ENCODE data around the gene FAXDC2. TPM values are rescaled to one million over a fixed set of nuclear protein-coding genes. Genes with fewer than 3 reads are reported as not detected.
A peak's percentile ranks its signal among the peaks of the same experiment; 100 is the strongest.

Gene FAXDC2
- total RNA-seq, 1 experiment from 2014 or later = 0.95 TPM

DNA sequence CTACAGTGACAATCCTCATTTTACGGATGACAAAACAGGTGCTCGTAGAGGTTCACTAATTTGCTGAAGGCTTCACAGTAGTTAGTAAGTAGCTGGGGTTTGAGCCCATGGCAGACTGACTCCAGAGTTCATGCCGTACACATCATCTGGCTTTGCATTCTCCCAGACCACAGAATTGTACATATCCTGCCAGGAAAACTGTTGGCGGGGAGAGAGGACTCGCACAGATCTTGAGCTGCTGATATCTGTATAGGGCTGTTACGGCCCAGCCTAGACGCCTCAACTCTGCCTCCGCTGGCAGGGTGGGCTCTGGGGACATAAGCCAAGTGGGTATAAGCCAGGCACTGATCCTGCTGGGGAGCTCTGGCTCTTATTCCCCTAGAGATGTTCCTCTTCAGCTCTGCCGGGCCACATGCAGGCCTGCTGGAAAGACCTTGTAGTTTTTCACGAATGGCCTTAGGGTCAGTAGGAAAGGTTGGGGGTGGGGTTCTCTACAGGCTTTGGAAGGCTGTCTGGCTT is 79.0 kb downstream of the FAXDC2 start:
- no peaks in the 10 kb centered on the region for H3K9me3 ChIP-seq
- intact Hi-C loops (cut with micrococcal nuclease; ENCODE audit: unreplicated experiment) = no loop called here
- no peak overlapping the region for H3K27ac Mint-ChIP-seq (ENCODE audit: unreplicated experiment)
- no peaks in the 10 kb centered on the region for H3K27me3 ChIP-seq (replicated peaks; ENCODE audit: control insufficient read depth, insufficient read depth, low read length)
- H3K4me3 ChIP-seq (ENCODE audit: low read depth, low read length) = no peak overlapping the region
- H3K4me1 Mint-ChIP-seq (ENCODE audit: low read depth, unreplicated experiment) = peaks cover 30% of the 10 kb centered on the region
- no peaks in the 10 kb centered on the region for H3K27me3 Mint-ChIP-seq (ENCODE audit: insufficient read depth, unreplicated experiment)
- BruUV-seq (replicated peaks) = no TSS peak
- H3K4me1 ChIP-seq = peaks cover 17% of the 10 kb centered on the region
- H3K4me3 Mint-ChIP-seq (ENCODE audit: unreplicated experiment) = no peak overlapping the region
- H3K36me3 ChIP-seq (ENCODE audit: control insufficient read depth, insufficient read depth, low read length) = no peaks in the 10 kb centered on the region
- no peaks in the 10 kb centered on the region for H3K9me3 Mint-ChIP-seq (ENCODE audit: unreplicated experiment)
- POLR2A ChIA-PET = interaction anchor here (0.6 kb wide), 1 partner anchor 86 kb away, joined by 3 read pairs; no protein-coding TSS in a partner anchor
- CTCF ChIA-PET = interaction anchor here (0.6 kb wide), 1 partner anchor 38 kb away, joined by 3 read pairs; no protein-coding TSS in a partner anchor
- TF ChIP-seq, protein P1, sequence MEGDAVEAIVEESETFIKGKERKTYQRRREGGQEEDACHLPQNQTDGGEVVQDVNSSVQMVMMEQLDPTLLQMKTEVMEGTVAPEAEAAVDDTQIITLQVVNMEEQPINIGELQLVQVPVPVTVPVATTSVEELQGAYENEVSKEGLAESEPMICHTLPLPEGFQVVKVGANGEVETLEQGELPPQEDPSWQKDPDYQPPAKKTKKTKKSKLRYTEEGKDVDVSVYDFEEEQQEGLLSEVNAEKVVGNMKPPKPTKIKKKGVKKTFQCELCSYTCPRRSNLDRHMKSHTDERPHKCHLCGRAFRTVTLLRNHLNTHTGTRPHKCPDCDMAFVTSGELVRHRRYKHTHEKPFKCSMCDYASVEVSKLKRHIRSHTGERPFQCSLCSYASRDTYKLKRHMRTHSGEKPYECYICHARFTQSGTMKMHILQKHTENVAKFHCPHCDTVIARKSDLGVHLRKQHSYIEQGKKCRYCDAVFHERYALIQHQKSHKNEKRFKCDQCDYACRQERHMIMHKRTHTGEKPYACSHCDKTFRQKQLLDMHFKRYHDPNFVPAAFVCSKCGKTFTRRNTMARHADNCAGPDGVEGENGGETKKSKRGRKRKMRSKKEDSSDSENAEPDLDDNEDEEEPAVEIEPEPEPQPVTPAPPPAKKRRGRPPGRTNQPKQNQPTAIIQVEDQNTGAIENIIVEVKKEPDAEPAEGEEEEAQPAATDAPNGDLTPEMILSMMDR (IDR thresholded peaks at IDR 0.05; ENCODE audit: insufficient read depth in 1 of 2, low read depth in 1 of 2, low read length in 1 of 2, severe bottlenecking in 1 of 2, unreplicated experiment in 1 of 2) = no peak
- H3K36me3 Mint-ChIP-seq (ENCODE audit: insufficient read depth, unreplicated experiment) = peaks cover 29% of the 10 kb centered on the region
- no peak for DNase-seq

DNA sequence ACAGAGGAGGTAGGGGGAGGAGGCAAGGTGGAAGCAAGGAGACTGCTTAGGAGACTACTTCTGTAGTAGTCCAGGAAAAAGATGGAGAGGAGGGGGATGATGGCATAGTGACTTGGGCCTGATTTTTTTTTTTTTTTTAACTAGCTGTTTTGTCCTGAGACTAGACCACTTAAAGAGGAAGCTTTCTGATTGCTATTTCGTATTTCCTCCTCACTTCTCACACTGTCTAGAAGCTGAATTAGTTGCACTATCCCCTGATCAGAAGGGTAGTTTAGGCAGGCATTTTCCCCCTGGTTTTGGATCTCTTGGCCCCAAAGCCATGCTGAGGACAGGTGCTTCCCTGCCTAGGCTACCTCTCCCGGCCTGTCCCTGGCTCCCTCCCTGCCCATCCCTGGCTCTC is 80.3 kb downstream of the FAXDC2 start:
- Mint-ChIP-seq H3K36me3 (ENCODE audit: insufficient read depth, unreplicated experiment) (peaks cover 31% of the 10 kb centered on the region), H3K4me3 (ENCODE audit: unreplicated experiment) (no peak overlapping the region), H3K27me3 (ENCODE audit: insufficient read depth, unreplicated experiment) (no peaks in the 10 kb centered on the region)

More for the DNA sequence above, 80.3 kb downstream of the FAXDC2 start:
- no peaks in the 10 kb centered on the region for H3K9me3 ChIP-seq
- POLR2A ChIA-PET = interaction anchor here (0.6 kb wide), 1 partner anchor 11 kb away, joined by 3 read pairs; no protein-coding TSS in a partner anchor
- no peaks in the 10 kb centered on the region for H3K36me3 ChIP-seq (ENCODE audit: control insufficient read depth, insufficient read depth, low read length)
- no peak overlapping the region for H3K4me3 ChIP-seq (ENCODE audit: low read depth, low read length)
- intact Hi-C loops (cut with micrococcal nuclease; ENCODE audit: unreplicated experiment) = no loop called here
- TF ChIP-seq, protein P1 (IDR thresholded peaks at IDR 0.05; ENCODE audit: insufficient read depth in 1 of 2, low read depth in 1 of 2, low read length in 1 of 2, severe bottlenecking in 1 of 2, unreplicated experiment in 1 of 2) = no peak
- DNase-seq = no peak
- Mint-ChIP-seq H3K9me3 (ENCODE audit: unreplicated experiment) (no peaks in the 10 kb centered on the region), H3K4me1 (ENCODE audit: low read depth, unreplicated experiment) (peaks cover 38% of the 10 kb centered on the region), H3K27ac (ENCODE audit: unreplicated experiment) (peak overlapping the region; percentile 14)
- no peaks in the 10 kb centered on the region for H3K27me3 ChIP-seq (replicated peaks; ENCODE audit: control insufficient read depth, insufficient read depth, low read length)
- no TSS peak for BruUV-seq (replicated peaks)
- CTCF ChIA-PET = no interaction called here
- peaks cover 24% of the 10 kb centered on the region for H3K4me1 ChIP-seq

Small RNAs within 50 kb of the gene (microRNA-seq; reads per million reads assigned to microRNA genes)
- gene MIR378H = not detected

Other genes starting within 250 kb of the FAXDC2 start
- 357 and 372 TPM in 2 replicates for gene LARP1, start 95.2 kb downstream of the FAXDC2 start, total RNA-seq (2022)
- gene CNOT8, start 8.0 kb upstream of the FAXDC2 start, total RNA-seq (2022) = 38.1 and 41.2 TPM in 2 replicates
- 20.7 and 22.7 TPM in 2 replicates for gene GEMIN5, start 87.6 kb upstream of the FAXDC2 start, total RNA-seq (2022)
- gene MRPL22, start 90.5 kb upstream of the FAXDC2 start, total RNA-seq (2022) = 84.8 and 87.8 TPM in 2 replicates
- gene KIF4B, start 163.2 kb upstream of the FAXDC2 start, total RNA-seq (2022) = 0.14 TPM in 2 replicates